ENCODE data around the gene ITGAL.

The ITGAL gene

GRCh38 chr16:30541502-30542329 is 69.2 kb downstream of the ITGAL start:
- no peak for DNase-seq

DNA sequence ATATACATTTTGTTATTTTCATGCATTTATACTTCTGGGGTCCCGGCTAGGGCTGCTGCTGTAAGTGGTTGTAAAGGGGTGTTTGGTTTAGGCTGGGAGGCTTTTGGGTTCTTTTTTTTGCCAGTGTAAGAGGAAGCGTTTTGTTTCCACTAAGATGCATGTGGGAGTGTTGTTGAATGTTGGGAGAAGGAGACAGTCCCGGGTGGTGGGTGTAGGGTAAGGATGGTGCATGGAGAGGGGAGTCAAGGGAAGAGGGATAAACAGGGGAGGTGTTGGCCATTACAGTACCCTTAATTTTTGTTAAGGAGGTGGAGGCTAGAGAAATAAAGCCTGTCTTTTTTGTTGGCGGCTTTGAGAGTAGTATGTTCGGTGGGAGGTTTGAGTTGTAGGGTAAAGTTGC is 70.5 kb downstream of the ITGAL start:
- no peak for DNase-seq

- peak in 1 of 14 donors; percentile 13 for DNase-seq
Observed at GRCh38 chr16:30546115-30546514, 73.6 kb downstream of the ITGAL start.

- DNase-seq = no peak
Observed at GRCh38 chr16:30548416-30549253, 76.1 kb downstream of the ITGAL start.

- DNase-seq = no peak
Observed at GRCh38 chr16:30551781-30552180, 79.2 kb downstream of the ITGAL start.

DNA sequence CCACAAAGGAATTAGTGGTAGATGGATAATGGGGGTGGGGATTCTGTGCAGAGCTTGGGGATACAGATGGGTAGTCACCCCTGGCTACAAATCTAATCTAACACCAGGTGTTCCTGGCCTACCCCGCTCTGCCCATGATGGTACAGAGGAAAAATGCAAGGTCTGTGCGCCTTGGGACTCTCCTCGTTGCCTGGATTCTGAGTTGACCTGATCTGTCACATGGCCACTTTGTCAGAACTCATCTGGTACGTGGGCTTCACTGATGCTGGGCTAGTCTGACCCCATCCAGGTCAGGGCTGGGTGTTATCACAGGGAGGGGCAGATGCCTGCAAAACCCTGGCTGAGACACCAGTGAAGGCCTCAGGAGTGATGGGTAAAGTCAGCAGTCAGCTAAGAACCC is 80.4 kb downstream of the ITGAL start:
- DNase-seq = no peak

- no peak for DNase-seq
Observed at GRCh38 chr16:30553393-30553899, 80.9 kb downstream of the ITGAL start.

DNA sequence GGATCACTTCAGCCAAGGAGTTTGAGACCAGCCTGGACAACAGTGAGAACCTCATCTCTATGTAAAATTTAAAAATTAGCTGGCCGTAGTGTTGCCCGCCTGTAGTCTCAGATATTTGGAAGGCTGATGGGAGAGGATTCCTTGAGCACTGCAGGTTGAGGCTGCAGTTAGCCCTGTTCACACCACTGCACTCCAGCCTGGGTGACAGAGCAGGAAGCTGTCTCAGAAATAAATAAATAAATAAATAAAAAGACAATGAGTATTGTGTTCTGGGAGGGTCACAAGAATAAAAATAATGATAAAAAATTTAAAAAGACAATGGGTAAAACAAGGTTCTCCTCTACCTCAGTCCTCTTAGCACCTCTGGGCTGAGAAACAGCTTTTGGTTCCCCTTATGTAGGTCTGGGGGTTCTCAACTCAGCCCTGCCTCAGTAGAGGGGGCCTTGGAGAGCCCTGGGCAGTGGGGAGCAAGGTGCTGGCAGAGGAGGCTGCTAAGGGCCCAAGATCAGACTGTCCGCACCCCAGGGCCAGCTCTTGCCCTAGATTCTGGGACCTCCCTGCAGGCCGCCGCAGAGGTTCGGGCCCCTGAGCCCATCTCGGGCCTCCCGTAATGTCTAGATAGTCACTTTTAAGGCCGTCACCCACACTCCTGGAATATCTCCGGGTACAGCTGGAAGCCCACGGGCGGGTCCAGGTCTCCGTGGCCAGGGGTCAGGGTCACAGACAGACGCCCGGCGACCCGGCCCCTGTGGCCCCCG is 82.2 kb downstream of the ITGAL start:
- DNase-seq = no peak

GRCh38 chr16:30555315-30556124 is 83.0 kb downstream of the ITGAL start:
- no peak for DNase-seq

DNA sequence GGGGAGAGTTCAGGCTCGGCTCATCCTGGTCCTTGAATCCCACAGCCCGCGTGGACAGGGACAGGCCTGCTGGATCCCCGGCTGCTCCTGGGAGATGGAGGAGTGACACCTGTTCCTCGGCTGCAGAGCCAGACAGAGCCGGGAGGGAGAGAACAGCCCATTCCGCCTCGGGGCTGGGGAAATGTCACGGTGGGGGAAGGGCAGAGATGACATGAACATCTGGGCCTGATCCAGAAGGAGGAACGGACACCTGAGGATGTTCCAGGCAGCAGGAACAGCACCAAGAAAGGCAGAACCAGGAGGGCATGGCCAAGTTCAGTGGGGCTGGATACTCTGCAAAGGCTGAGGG is 83.6 kb downstream of the ITGAL start:
- no peak for DNase-seq

DNA sequence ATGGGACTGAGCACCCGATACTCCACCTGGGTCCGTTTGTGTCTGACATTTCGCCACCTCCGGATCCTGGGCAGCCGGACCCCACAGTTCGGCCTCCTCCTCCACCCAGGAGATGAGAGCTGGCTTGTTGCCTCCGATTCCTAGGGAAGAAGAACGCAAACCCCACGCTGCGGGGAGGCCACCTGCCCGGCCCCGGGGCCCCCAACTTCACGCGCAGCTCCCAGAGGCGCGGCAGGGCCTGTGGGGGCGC is 85.1 kb downstream of the ITGAL start:
- no peak for DNase-seq

DNA sequence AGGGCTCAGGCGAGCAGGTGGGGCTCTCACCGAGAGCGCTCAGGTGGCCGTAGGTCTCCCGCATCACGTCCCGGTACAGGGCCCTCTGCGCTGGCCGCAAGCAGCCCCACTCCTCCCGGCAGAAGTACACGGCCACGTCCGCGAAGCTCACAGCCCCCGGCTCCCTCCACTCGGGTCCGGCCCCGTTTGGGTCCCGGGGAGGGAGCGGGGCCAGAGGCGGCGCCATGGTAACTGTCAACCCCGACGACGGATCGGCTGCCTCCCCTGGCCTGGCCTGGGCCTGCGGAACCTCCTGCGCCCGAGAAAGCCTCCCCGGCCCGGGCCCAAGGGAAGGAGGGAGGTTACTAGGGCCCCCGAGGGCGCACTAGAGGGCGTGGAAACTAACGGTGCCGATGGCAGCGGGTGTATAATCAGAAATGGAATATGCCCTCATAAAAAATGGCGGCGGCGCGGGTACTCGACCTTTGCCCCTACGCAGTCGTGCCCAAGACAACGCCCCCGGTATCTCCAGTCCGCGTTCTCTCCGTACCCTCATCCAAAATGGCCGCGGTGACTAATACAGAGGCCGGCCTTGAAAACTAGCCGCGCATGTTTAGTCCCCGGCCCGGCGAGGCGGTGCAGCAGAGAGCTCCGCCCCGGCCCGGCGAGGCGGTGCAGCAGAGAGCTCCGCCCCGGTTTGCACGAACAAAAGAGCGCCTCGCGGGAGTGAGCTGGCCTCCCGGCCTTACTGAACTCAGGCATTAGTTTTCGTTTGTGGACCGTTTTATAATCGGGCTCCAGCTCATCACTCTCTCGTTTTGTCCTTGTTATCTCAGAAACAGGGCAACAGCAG is 85.6 kb downstream of the ITGAL start, which contains the start of gene ZNF764:
TSS of gene ZNF764 (minus strand) at position 418 of the 832 bp plus-strand sequence. CDS start at position 226, 192 bp downstream.
- peak; percentile 53 to 98 (median 96) for DNase-seq

DNA sequence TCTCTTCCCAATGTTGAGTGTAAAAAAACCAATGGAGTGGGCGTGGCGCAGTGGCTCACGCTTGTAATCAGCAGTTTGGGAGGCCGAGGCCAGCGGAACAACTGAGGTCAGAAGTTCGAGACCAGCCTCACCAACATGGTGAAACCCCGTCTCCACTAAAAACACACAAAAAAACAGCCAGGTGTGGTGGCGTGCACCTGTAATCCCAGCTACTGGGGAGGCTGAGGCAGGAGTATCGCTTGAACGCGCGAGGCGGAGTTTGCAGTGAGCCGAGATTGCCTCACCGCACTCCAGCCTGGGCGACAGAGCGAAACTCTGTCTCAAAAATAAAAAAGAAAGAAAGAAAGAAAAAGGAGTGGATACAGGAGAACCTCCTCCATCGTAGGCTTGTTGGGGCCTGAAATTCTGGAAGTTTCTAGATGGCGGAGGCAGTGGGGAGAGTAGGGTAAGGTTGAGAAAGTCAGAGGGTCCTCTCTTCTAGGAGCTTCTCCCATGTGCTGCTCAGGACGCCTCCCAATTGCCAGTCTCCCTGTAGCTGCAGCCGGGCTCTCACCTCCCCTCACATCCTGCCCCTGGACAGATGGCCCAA is 86.3 kb downstream of the ITGAL start:
- DNase-seq = no peak

DNA sequence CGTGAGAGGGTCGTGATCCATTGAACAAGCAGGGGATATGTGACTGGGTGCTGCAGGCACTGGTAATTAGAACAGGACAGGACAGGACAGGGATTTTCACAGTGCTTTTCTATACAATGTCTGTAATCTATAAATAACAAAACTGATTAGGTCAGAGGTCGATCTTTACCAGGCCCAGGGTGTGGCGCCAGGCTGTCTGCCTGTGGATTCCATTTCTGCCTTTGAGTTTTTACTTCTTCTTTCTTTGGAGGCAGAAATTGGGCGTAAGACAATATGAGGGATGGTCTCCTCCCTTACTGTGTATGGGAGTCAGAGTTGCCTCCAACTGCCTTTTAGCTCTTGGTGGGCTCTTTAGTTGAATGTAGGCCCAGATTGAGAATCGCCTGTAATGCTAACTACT is 87.1 kb downstream of the ITGAL start:
- no peak for DNase-seq

DNA sequence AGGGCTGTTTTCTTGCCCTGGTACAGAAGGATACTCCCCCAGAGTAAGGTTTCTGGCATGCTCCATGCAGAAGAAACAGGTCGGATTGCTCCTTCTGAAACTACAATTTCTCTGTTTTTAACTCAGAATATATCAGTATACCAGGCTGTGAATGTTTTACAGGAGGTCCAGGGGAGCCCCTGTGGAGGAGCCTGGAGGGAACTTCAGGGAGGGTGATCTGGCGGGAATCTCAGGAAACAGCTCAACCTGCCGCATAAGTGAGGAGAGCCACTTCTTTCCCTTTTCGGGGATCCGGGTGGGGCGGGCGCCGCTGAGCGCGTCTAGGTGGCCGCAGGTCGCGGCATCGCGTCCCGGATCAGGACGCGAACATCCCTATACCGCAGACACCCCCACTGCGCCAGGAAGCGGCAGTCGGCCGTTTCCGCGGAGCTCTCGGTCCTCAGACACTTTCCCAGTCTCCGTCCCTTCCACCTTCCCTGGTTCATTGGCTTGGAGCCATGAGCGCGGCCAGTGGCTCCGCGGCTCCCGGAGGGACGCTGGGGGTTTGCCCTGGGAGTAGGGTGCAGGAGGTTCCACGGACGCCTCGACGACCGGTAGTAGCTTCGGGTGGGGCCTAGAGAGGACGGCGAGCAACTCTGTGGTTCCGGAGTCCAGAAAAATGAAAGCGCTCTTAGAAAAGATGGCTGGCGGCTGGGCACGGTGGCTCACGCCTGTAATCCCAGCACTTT is 88.7 kb downstream of the ITGAL start:
- DNase-seq = peak in 6 of 14 donors; percentile 5 to 34 (median 14)

- DNase-seq = no peak
Observed at GRCh38 chr16:30562021-30562420, 89.5 kb downstream of the ITGAL start.

DNA sequence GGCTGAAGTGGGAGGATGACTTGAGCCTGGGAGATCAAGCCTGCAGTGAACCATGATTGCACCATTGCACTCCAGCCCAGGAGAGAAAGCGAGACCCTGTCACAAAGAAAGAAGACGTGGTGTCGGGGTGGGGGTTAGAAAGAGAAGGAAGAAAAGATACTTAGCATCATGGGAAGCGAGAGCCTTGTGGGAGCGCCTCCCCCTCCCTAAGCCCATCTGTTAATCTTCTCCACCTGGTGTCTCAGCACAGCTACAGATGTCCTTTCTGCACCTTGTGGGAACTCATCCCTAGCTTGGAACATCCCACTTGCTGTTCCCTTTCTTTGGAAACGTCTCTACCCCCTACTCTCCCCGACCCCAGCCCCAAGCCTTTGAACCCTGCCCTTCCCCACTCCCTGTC is 93.0 kb downstream of the ITGAL start:
- DNase-seq = peak in 1 of 14 donors; percentile 26

DNA sequence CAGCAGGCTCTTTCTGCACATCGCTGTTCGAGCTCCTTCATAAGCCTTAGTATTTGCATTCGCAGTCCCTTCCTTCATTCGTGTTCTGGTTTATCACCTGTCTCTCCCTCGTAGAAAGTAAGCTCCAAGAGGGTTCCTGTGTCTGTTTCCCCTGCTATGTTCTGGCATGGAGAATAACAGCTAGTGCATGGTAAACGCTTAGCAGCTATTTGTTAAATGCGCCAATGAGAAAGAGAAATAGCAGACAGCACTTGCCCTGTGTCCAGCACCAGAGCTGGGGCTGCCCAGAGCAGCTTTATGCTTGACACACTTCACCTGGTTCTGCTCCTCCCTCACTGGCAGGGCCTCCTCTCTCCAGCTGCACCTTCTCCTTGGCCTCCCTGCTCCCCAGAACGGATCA is 93.4 kb downstream of the ITGAL start:
- peak in 1 of 14 donors; percentile 24 for DNase-seq

DNA sequence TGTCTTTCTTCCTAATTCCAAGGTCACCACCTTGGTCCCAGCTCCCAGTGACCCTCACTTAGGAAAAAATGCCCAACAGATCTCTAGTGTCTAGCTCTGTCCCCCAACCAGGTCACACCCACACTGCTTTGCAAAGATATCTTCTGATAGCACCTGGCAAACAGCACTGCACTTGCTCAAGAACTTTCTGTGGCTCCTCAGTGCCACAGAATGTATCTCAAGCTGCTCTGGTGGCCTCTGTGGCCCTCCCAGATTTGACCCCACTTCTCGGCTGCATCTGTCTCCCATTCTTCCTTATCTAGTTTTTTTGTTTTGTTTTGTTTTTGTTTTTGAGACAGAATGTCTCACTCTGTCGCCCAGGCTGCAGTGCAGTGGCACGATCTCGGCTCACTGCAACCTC is 94.0 kb downstream of the ITGAL start:
- DNase-seq = no peak

Measured in C1 segment of cervical spinal cord (tissue), 14 donors.